ENCODE results near the gene OR51D1.

OR51D1 gene

GRCh38 chr11:4645974-4646373 is 8.7 kb downstream of the OR51D1 start:
- no peak for DNase-seq (ENCODE audit: low spot score)

GRCh38 chr11:4647766-4648165 is 10.5 kb downstream of the OR51D1 start:
- no peak for DNase-seq (ENCODE audit: low spot score)

GRCh38 chr11:4654635-4655369 is 17.5 kb downstream of the OR51D1 start:
- DNase-seq (ENCODE audit: low spot score) = no peak

GRCh38 chr11:4658629-4659445 is 21.6 kb downstream of the OR51D1 start:
- no peak for DNase-seq (ENCODE audit: low spot score)

GRCh38 chr11:4662876-4663275 is 25.6 kb downstream of the OR51D1 start:
- DNase-seq (ENCODE audit: low spot score) = no peak

- DNase-seq (ENCODE audit: low spot score) = no peak
These were observed 26.9 kb downstream of the OR51D1 start for GRCh38 chr11:4664183-4664582.

GRCh38 chr11:4664786-4665185 is 27.5 kb downstream of the OR51D1 start:
- no peak for DNase-seq (ENCODE audit: low spot score)

- DNase-seq (ENCODE audit: low spot score) = no peak
These were observed 28.1 kb downstream of the OR51D1 start for GRCh38 chr11:4665424-4665823.

- DNase-seq (ENCODE audit: low spot score) = no peak
These were observed 34.5 kb downstream of the OR51D1 start for GRCh38 chr11:4671741-4672140.

- DNase-seq (ENCODE audit: low spot score) = no peak
These were observed 35.2 kb downstream of the OR51D1 start for GRCh38 chr11:4672470-4672869.

GRCh38 chr11:4673781-4674180 is 36.5 kb downstream of the OR51D1 start:
- no peak for DNase-seq (ENCODE audit: low spot score)

GRCh38 chr11:4677948-4678347 is 40.7 kb downstream of the OR51D1 start:
- no peak for DNase-seq (ENCODE audit: low spot score)

GRCh38 chr11:4680341-4680740 is 43.1 kb downstream of the OR51D1 start:
- no peak for DNase-seq (ENCODE audit: low spot score)

GRCh38 chr11:4682623-4683419 is 45.5 kb downstream of the OR51D1 start:
- no peak for DNase-seq (ENCODE audit: low spot score)

- DNase-seq (ENCODE audit: low spot score) = no peak
These were observed 47.5 kb downstream of the OR51D1 start for GRCh38 chr11:4684631-4685285.

All from CD4-positive, alpha-beta T cell treated with Interleukin-2 at 100 ng/mL for 4 hours (primary cell).